SU-DHL-6 (cell line): Measurements from ENCODE around the gene EMILIN1.

ENCODE experiments used
- CTCF ChIP-seq: fragments of 200-600 bp; sonication (generic); IDR thresholded peaks from one replicate; pipeline ENCODE4 v1.5.1; 2017; ENCODE audit warnings: antibody characterized with exemption, mild to moderate bottlenecking, low read length, moderate library complexity; ENCODE audit not compliant: insufficient read depth, poor library complexity, severe bottlenecking
- EZH2phosphoT487 ChIP-seq: fragments of 200-600 bp; sonication (generic), shearing (Covaris generic); conservative IDR thresholded peaks from 2 replicates; pipeline ENCODE4 v1.6.1; 2018; ENCODE audit warnings: mild to moderate bottlenecking, antibody characterized with exemption, low read length, moderate library complexity, mixed read lengths

- no peak for TF ChIP-seq CTCF
- TF ChIP-seq EZH2phosphoT487 = no peak
Observed at GRCh38 chr2:27094353-27094984, 16.1 kb downstream of the EMILIN1 start.
